HG02588 (cell line): Measurements from ENCODE around the gene NEURL1B.
"Not testable (repeated sequence)": the region's sequence is repeated elsewhere in the genome, so short reads cannot be mapped to it uniquely, and the experiment has no call there.

Experiments used
- ATAC-seq: cut with Tn5 transposase; IDR thresholded peaks from one replicate; pipeline ENCODE4 v1.9.1; 2021; ENCODE audit warnings: mild to moderate bottlenecking, moderate library complexity; ENCODE audit not compliant: unreplicated experiment

NEURL1B gene

GRCh38 chr5:172648755-172649154, 7.7 kb downstream of the NEURL1B start:
- no peak for ATAC-seq

- not testable (repeated sequence) for ATAC-seq
Observed at GRCh38 chr5:172656496-172656895, 15.4 kb downstream of the NEURL1B start.

GRCh38 chr5:172657524-172658233, 16.6 kb downstream of the NEURL1B start:
- not testable (repeated sequence) for ATAC-seq

GRCh38 chr5:172658391-172658790, 17.3 kb downstream of the NEURL1B start:
- no peak for ATAC-seq

- ATAC-seq: no peak
Observed at GRCh38 chr5:172658961-172659501, 18.0 kb downstream of the NEURL1B start.

- no peak for ATAC-seq
Observed at GRCh38 chr5:172659570-172659908, 18.5 kb downstream of the NEURL1B start.

GRCh38 chr5:172659909-172660628, 19.0 kb downstream of the NEURL1B start:
- no peak for ATAC-seq

GRCh38 chr5:172660974-172661373, 19.9 kb downstream of the NEURL1B start:
- no peak for ATAC-seq

- no peak for ATAC-seq
Observed at GRCh38 chr5:172661526-172661925, 20.5 kb downstream of the NEURL1B start.

GRCh38 chr5:172662596-172662995, 21.5 kb downstream of the NEURL1B start:
- no peak for ATAC-seq

- ATAC-seq: no peak
Observed at GRCh38 chr5:172664018-172664417, 23.0 kb downstream of the NEURL1B start.

GRCh38 chr5:172664681-172665541, 23.8 kb downstream of the NEURL1B start:
- ATAC-seq: no peak

- ATAC-seq: no peak
Observed at GRCh38 chr5:172666251-172666650, 25.2 kb downstream of the NEURL1B start.

GRCh38 chr5:172667786-172668593, 26.9 kb downstream of the NEURL1B start:
- no peak for ATAC-seq

- ATAC-seq: no peak
Observed at GRCh38 chr5:172668594-172669071, 27.6 kb downstream of the NEURL1B start.

GRCh38 chr5:172669386-172670004, 28.4 kb downstream of the NEURL1B start:
- ATAC-seq: no peak

- no peak for ATAC-seq
Observed at GRCh38 chr5:172670005-172670402, 28.9 kb downstream of the NEURL1B start.

- no peak for ATAC-seq
Observed at GRCh38 chr5:172670444-172670843, 29.4 kb downstream of the NEURL1B start.

- ATAC-seq: no peak
Observed at GRCh38 chr5:172671091-172671490, 30.0 kb downstream of the NEURL1B start.

GRCh38 chr5:172672681-172673080, 31.6 kb downstream of the NEURL1B start:
- ATAC-seq: no peak
